ELR (cell line): ENCODE results near the gene CNTROB.
A peak's percentile ranks its signal among the peaks of the same experiment; 100 is the strongest.
"Not testable (repeated sequence)": the region's sequence is repeated elsewhere in the genome, so short reads cannot be mapped to it uniquely, and the experiment has no call there.

ENCODE experiments used
- DNase-seq: peaks from one replicate; pipeline ENCODE4 v3.0.0-alpha.2; 2015; ENCODE audit warnings: low read depth

CNTROB gene

GRCh38 chr17:7946441-7946840 is 14.4 kb downstream of the CNTROB start:
- DNase-seq: no peak

- DNase-seq: no peak
Observed at GRCh38 chr17:7947651-7948050, 15.6 kb downstream of the CNTROB start.

- no peak for DNase-seq
Observed at GRCh38 chr17:7950578-7950977, 18.6 kb downstream of the CNTROB start.

GRCh38 chr17:7951143-7951792 is 19.3 kb downstream of the CNTROB start:
- DNase-seq: no peak

GRCh38 chr17:7953266-7953665 is 21.3 kb downstream of the CNTROB start:
- DNase-seq: not testable (repeated sequence)

GRCh38 chr17:7955414-7956227 is 23.6 kb downstream of the CNTROB start:
- no peak for DNase-seq

GRCh38 chr17:7956228-7956965 is 24.4 kb downstream of the CNTROB start:
- DNase-seq: no peak

GRCh38 chr17:7959503-7960253 is 27.7 kb downstream of the CNTROB start:
- DNase-seq: no peak

- no peak for DNase-seq
Observed at GRCh38 chr17:7961421-7961820, 29.4 kb downstream of the CNTROB start.

- no peak for DNase-seq
Observed at GRCh38 chr17:7967751-7968150, 35.7 kb downstream of the CNTROB start.

- no peak for DNase-seq
Observed at GRCh38 chr17:7969433-7969832, 37.4 kb downstream of the CNTROB start.

- DNase-seq: no peak
Observed at GRCh38 chr17:7971651-7972050, 39.6 kb downstream of the CNTROB start.

GRCh38 chr17:7972131-7972785 is 40.3 kb downstream of the CNTROB start:
- peak; percentile 47 for DNase-seq

- no peak for DNase-seq
Observed at GRCh38 chr17:7974638-7975131, 42.7 kb downstream of the CNTROB start.

GRCh38 chr17:7977039-7977438 is 45.0 kb downstream of the CNTROB start:
- DNase-seq: no peak

GRCh38 chr17:7977805-7978204 is 45.8 kb downstream of the CNTROB start:
- DNase-seq: no peak

- DNase-seq: peak; percentile 88
Observed at GRCh38 chr17:7982173-7982572, 50.2 kb downstream of the CNTROB start.

- peak; percentile 74 for DNase-seq
Observed at GRCh38 chr17:7982666-7983065, 50.7 kb downstream of the CNTROB start.

GRCh38 chr17:7984904-7985303 is 52.9 kb downstream of the CNTROB start:
- no peak for DNase-seq

- no peak for DNase-seq
Observed at GRCh38 chr17:7987112-7987893, 55.3 kb downstream of the CNTROB start.

- DNase-seq: peak; percentile 91
Observed at GRCh38 chr17:7988750-7989178, 56.8 kb downstream of the CNTROB start.
